Measurements from ENCODE around the gene DEPDC5. TPM values are rescaled to one million over a fixed set of nuclear protein-coding genes. Genes with fewer than 3 reads are reported as not detected.

DEPDC5 gene
- total and polyA plus RNA-seq, 10 of the 15 experiments (the other 5 are each of a cell fraction or from before 2014, with no cell fraction given), result 3.0 to 38.9 (median 22.8) TPM

- no peak for TF ChIP-seq ZNF687 (IDR thresholded peaks at IDR 0.05)
Measured at GRCh38 chr22:31945971-31946680, 192.3 kb downstream of the DEPDC5 start (continued).

- H3K9me3 ChIP-seq (replicated peaks; ENCODE audit: control insufficient read depth, insufficient read depth, low read length), result no peaks in the 10 kb centered on the region
- TF ChIP-seq SMC3 (IDR thresholded peaks at IDR 0.05; ENCODE audit: borderline replicate concordance, low read length) (peak; percentile 85), PBX3 (IDR thresholded peaks at IDR 0.05; ENCODE audit: insufficient replicate concordance, low read depth, low read length) (peak; percentile 54), CTCF (IDR thresholded peaks at IDR 0.05 in 2 of 3, conservative IDR thresholded peaks at IDR 0.05 in 1 of 3; ENCODE audit: control insufficient read depth in 2 of 3, extremely low read depth in 1 of 3, insufficient read depth in 1 of 3, low read depth in 3 of 3, low read length in 3 of 3) (peak; percentile 83 to 93 (median 92)), NBN (IDR thresholded peaks at IDR 0.05) (0 out of 2 replicates have a peak, but pooled peaks have one; percentile 24), SIX5 (IDR thresholded peaks at IDR 0.05; ENCODE audit: low read depth, low read length, severe bottlenecking) (no peak), RAD21 (IDR thresholded peaks at IDR 0.05; ENCODE audit: insufficient read depth, low read depth, low read length) (peak; percentile 92), RB1 (IDR thresholded peaks at IDR 0.05; ENCODE audit: borderline replicate concordance) (peak; percentile 65; the same call in 1 of the 2 replicates), IRF4 (IDR thresholded peaks at IDR 0.05; ENCODE audit: low read depth, low read length) (no peak), PKNOX1 (IDR thresholded peaks at IDR 0.05) (peak; percentile 82), YY1 (IDR thresholded peaks at IDR 0.05; ENCODE audit: low read depth, low read length) (0 out of 2 replicates have a peak, but pooled peaks have one; percentile 9)
- FAIRE-seq (peak; percentile 92), DNase-seq (ENCODE audit: low read depth, low spot score) (no peak), ATAC-seq (peak; percentile 40)
- H2AFZ ChIP-seq (ENCODE audit: control insufficient read depth, low read depth, low read length), result no peak overlapping the region
- peaks cover 0 to 10% of the 10 kb centered on the region in 2 experiments for H3K36me3 ChIP-seq (ENCODE audit: control insufficient read depth in 2 of 2, insufficient read depth in 2 of 2, low read length in 1 of 2)
- H3K79me2 ChIP-seq (ENCODE audit: control insufficient read depth, insufficient read depth, low read length), result peaks cover 65% of the 10 kb centered on the region
- ChIA-PET RAD21 (ENCODE audit: unreplicated experiment) (interaction anchor here (0.8 to 4.0 kb wide), 8 partner anchors 21 to 285 kb away, joined by 3 to 29 read pairs (median 4); partner anchors contain the start of genes DEPDC5 and PISD), CTCF (interaction anchor here (0.5 to 7.1 kb wide), 8 partner anchors 15 to 282 kb away, joined by 3 to 140 read pairs (median 4); partner anchors contain the start of gene PISD), SMC1A (ENCODE audit: uncharacterized antibody, unreplicated experiment) (interaction anchor here (0.7 to 10.0 kb wide), 5 partner anchors 28 to 390 kb away, joined by 3 to 99 read pairs (median 3); partner anchors contain the start of gene PISD), POLR2A (interaction anchor here (1.3 kb wide), 1 partner anchor 75 kb away, joined by 3 read pairs; no protein-coding TSS in a partner anchor)
- H3K4me3 ChIP-seq, result 0 out of 2 replicates have a peak overlapping the region, but pooled peaks have one; percentile 2
- H3K9ac ChIP-seq (ENCODE audit: control insufficient read depth, insufficient read depth, low read length), result no peak overlapping the region
- no TSS peak for BruUV-seq (replicated peaks)
- intact Hi-C loops (cut with micrococcal nuclease; ENCODE audit: unreplicated experiment), result loop anchor here (2.0 kb wide), 1 partner anchor 282 kb away; no protein-coding TSS in a partner anchor
- peaks cover 16% of the 10 kb centered on the region for H3K4me1 ChIP-seq (ENCODE audit: control insufficient read depth, insufficient read depth, low read length)
- 0 out of 2 replicates have a peak, but pooled peaks cover 3% of the 10 kb centered on the region for H4K20me1 ChIP-seq (ENCODE audit: control insufficient read depth, insufficient read depth)
- H3K27ac ChIP-seq (ENCODE audit: control insufficient read depth, insufficient read depth), result no peak overlapping the region
- no peaks in the 10 kb centered on the region for H3K27me3 ChIP-seq (replicated peaks in 1 of 2; ENCODE audit: control insufficient read depth in 2 of 2, insufficient read depth in 2 of 2, low read length in 1 of 2)
- in situ Hi-C loops (cut with MboI), result loop anchor here (5.0 kb wide), 1 partner anchor 285 kb away; the partner anchor contains the start of gene PISD
- 2% methylated on average over 2 of the region's 2 CpGs for WGBS (ENCODE audit: insufficient coverage, insufficient replicate concordance, low lambda C conversion rate, missing lambda C conversion rate)
- H3K4me2 ChIP-seq (ENCODE audit: control insufficient read depth, insufficient read depth), result peak overlapping the region; percentile 75
Measured at GRCh38 chr22:31947296-31947695, 193.5 kb downstream of the DEPDC5 start.
